T-helper 1 cell treated with Interleukin-12 subunit alpha and Interleukin-12 subunit beta and Interleukin-4 antibody, amounts not matched to agents 30 μg/mL and 1 μg/mL, for 36 hours (primary cell): ENCODE measurements around the gene CORO2B.

ENCODE experiments used
- H3K27ac Mint-ChIP-seq: one replicate; pipeline ENCODE4 v1.8.0; 2021; ENCODE audit warnings: mild to moderate bottlenecking, mixed read lengths
- H3K27me3 Mint-ChIP-seq: one replicate; pipeline ENCODE4 v1.8.0; 2021; ENCODE audit warnings: low read depth, mixed read lengths
- H3K36me3 Mint-ChIP-seq: one replicate; pipeline ENCODE4 v1.8.0; 2021; ENCODE audit warnings: low read depth, mixed read lengths
- H3K4me1 Mint-ChIP-seq: one replicate; pipeline ENCODE4 v1.8.0; 2021; ENCODE audit warnings: low read depth, mixed read lengths
- H3K4me3 Mint-ChIP-seq: one replicate; pipeline ENCODE4 v1.8.0; 2021; ENCODE audit warnings: mild to moderate bottlenecking, moderate library complexity, mixed read lengths
- H3K9me3 Mint-ChIP-seq: one replicate; pipeline ENCODE4 v1.8.0; 2021; ENCODE audit warnings: mixed read lengths

The CORO2B gene

GRCh38 chr15:68574629-68575028 is 4.2 kb upstream of the CORO2B start:
- Mint-ChIP-seq H3K27me3 (peaks cover 68% of the 10 kb centered on the region), H3K4me3 (no peak overlapping the region), H3K36me3 (peaks cover under 1% of the 10 kb centered on the region), H3K9me3 (no peaks in the 10 kb centered on the region), H3K27ac (no peak overlapping the region), H3K4me1 (peaks cover 9% of the 10 kb centered on the region)

DNA sequence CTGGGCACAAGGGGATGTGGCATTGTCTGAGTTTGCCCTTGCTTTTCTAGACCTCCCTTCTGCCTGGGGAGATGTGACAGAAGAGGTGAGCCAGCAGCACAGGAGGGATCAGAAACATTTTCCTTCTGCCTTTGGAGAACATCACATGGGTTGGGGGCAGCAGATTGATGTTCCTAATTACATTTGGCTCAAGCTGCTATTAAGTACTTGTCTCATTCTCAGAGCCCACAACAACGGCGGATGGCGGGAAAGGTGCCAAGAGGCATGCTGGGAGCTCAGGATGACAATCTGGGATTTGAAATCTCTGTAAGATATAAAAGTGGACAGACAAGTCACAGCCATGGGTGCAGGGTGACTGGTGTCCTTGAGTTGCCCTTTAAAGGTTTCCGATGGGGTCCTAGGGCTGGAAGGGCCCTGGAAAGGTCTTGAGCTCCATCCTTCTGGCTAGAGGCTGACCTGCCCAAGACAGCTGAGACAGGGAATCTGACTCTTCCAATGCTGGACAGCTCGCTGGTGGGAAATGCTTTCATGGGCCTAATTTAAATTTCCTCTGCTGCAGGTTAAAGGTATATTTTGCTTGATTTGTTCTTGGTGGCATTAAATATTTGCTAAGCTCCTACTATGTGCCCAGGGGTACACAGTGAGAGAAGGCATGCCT is 2.4 kb upstream of the CORO2B start:
- Mint-ChIP-seq H3K27ac (no peak overlapping the region), H3K4me3 (no peak overlapping the region), H3K4me1 (peaks cover 9% of the 10 kb centered on the region), H3K27me3 (peaks cover 69% of the 10 kb centered on the region), H3K36me3 (peaks cover 1% of the 10 kb centered on the region), H3K9me3 (no peaks in the 10 kb centered on the region)

DNA sequence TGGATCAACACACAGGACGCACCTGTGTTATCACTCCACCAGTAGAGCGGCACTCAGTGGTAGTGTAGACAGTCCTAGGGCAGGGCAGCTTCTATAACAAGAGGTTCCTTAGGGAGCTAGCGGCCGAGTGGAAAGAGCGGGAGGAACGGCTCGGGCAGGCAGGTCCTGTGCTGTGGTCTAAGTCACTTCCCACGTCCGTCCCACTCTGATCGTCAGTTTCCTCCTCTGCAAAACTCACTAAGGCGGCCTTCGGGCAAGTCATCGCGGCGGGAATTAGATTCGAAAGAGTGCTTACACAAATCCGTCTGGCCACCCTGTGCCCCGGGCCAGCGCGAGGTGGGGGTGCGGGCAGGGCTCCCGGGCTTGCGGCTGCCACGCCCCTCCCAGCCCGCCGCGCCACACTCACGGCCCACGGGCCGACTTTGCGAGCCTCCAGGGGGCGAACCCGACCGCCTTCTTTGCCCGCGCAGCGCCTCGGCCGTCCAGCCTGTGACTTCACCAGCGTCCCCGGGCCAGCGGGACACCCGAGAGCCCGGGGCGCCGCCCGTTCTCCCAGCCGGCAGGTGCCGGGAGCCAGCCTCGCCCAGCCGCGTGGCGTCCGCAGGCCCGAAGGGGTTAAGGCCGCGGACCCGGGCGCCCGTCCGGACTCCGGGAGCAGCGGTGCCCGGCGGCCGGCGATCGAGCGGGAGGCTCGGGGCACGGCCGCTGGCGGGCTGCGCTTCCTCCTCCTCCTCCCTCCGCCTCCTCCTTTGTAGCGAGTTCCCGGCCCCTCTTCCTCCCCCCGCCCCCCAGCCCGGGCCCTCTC is 416 bp upstream of the CORO2B start:
- H3K4me1 Mint-ChIP-seq = peaks cover 9% of the 10 kb centered on the region
- peak overlapping the region; percentile 67 for H3K4me3 Mint-ChIP-seq
- H3K36me3 Mint-ChIP-seq = peaks cover 1% of the 10 kb centered on the region
- no peaks in the 10 kb centered on the region for H3K9me3 Mint-ChIP-seq
- no peak overlapping the region for H3K27ac Mint-ChIP-seq
- H3K27me3 Mint-ChIP-seq = peaks cover 61% of the 10 kb centered on the region

GRCh38 chr15:68580026-68580882 is 1.5 kb downstream of the CORO2B start:
- peaks cover 1% of the 10 kb centered on the region for H3K36me3 Mint-ChIP-seq
- no peaks in the 10 kb centered on the region for H3K9me3 Mint-ChIP-seq
- peaks cover 53% of the 10 kb centered on the region for H3K27me3 Mint-ChIP-seq
- peaks cover 9% of the 10 kb centered on the region for H3K4me1 Mint-ChIP-seq
- no peak overlapping the region for H3K27ac Mint-ChIP-seq
- no peak overlapping the region for H3K4me3 Mint-ChIP-seq

DNA sequence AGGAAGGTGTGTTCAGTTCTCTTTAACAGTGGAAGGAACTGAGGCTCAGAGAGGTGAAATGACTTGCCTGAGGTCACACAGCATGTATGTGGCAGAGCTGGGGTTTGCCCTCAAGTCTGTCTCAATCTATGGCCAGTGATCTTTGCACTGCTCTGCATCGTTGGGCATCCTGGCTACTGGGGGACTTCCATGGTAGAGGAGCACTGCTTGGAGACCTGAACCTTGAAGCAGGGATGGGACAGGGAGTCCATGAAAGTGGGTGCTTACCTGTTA is 2.0 kb downstream of the CORO2B start:
- Mint-ChIP-seq H3K4me3 (no peak overlapping the region), H3K27ac (no peak overlapping the region), H3K9me3 (no peaks in the 10 kb centered on the region), H3K4me1 (peaks cover 9% of the 10 kb centered on the region), H3K27me3 (peaks cover 50% of the 10 kb centered on the region), H3K36me3 (peaks cover 1% of the 10 kb centered on the region)

DNA sequence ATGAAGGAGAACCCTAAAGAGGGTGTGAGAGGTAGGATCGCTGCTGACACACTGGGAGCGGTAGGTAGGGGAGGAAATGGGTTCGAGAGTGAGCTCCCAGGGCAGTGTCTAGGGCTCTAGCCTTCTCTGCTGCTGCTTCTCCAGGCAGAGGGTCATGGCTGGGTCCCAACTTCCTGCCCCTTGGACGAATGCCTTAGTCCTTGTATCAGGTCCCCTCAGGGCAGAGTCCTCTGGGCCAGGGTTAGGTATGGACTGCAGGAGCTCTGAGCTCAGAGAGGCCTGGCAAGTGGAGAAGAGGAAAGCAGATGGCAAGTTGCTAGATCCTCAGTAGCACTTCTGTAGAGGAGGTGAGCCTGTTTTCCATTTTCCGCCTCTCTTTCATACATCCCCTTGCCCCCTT is 2.9 kb downstream of the CORO2B start:
- Mint-ChIP-seq H3K27me3 (peaks cover 43% of the 10 kb centered on the region), H3K9me3 (no peaks in the 10 kb centered on the region), H3K27ac (no peak overlapping the region), H3K36me3 (peaks cover 1% of the 10 kb centered on the region), H3K4me3 (no peak overlapping the region), H3K4me1 (peaks cover 8% of the 10 kb centered on the region)

DNA sequence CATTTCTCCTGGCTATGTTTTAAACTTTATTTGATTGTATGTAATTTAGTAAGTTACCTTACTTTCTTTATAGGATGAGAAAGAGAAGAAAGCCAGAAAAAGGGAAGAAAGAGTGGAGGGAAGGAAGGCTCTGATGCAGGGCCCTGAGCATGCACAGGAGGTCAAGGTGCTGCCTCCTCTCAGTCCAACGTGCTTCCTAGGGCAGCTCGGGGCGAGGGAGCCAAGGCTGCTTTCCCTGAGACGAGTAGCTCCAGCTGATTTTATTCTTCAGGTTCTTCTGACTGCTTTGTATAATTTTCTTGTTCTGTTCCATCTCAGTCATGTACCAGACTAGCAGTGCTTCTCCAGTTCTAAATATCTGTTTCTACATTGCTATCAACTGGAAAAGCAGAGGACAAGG is 3.4 kb downstream of the CORO2B start:
- Mint-ChIP-seq H3K4me3 (no peak overlapping the region), H3K27me3 (peaks cover 37% of the 10 kb centered on the region), H3K9me3 (no peaks in the 10 kb centered on the region), H3K4me1 (peaks cover 7% of the 10 kb centered on the region), H3K36me3 (peaks cover 1% of the 10 kb centered on the region), H3K27ac (no peak overlapping the region)

GRCh38 chr15:68582864-68583263 is 4.1 kb downstream of the CORO2B start:
- peaks cover 1% of the 10 kb centered on the region for H3K36me3 Mint-ChIP-seq
- H3K4me1 Mint-ChIP-seq = peaks cover 5% of the 10 kb centered on the region
- no peaks in the 10 kb centered on the region for H3K9me3 Mint-ChIP-seq
- H3K27ac Mint-ChIP-seq = no peak overlapping the region
- peaks cover 31% of the 10 kb centered on the region for H3K27me3 Mint-ChIP-seq
- no peak overlapping the region for H3K4me3 Mint-ChIP-seq

DNA sequence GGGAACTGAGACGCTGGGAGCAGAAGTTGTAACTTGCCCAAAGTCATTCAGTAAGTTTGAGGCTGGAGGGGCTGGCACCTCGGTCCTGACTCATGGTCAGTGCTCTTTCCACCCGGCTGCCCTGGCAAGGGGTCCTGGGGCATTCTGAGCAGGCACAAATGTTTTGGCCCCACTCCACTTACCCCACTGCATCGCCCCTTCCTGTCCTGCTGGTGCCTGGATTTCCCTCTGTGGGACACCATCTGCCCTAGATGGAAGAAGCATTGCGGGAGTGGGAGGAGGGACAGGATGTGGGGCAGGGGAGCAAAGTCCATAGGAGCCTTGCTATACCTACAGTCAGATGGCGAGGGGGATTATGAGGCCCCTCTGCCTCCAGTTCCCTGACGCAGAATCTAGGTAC is 4.5 kb downstream of the CORO2B start:
- Mint-ChIP-seq H3K36me3 (peaks cover 1% of the 10 kb centered on the region), H3K4me3 (no peak overlapping the region), H3K27me3 (peaks cover 27% of the 10 kb centered on the region), H3K4me1 (peaks cover 6% of the 10 kb centered on the region), H3K27ac (no peak overlapping the region), H3K9me3 (no peaks in the 10 kb centered on the region)

GRCh38 chr15:68583936-68584755 is 5.4 kb downstream of the CORO2B start:
- peaks cover 1% of the 10 kb centered on the region for H3K36me3 Mint-ChIP-seq
- H3K27me3 Mint-ChIP-seq = peaks cover 27% of the 10 kb centered on the region

DNA sequence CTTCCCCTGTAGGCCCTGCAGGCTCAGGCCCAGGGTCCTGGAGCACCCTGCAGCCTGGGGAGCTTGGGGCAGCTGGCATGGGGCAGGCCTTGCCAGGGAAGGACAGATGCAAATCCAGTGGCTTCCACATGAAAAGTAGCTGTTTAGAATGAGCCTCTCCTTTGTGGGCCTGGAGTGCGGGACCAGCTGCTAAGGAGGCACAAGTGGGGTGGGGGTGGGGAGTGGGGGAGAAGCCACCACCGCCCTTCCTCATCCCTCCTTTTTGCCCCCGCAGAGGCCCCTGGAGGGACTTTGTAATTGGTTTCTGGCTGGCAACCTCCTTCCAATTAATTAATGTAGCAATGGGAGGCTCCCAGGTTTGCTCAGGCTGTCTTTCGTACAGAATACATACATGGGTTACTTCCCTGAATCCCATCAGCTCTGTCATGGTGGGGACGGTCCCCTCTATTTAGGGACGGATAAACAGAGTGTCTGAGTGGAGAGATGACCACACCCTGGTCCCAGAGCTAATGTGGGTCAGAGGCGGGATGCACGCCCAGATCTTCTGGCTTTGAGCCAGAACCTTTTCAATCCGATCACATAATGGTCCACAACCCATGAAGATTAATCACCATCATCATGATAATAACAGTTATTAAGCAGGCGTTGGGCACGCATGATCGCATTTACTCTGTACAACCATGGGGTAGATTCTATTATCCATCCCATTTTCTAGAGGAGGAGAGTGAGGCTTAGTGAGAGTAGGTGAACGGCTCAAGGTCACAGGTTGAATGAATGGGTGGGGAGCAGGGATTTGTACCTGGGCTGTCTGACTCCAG is 6.2 kb downstream of the CORO2B start:
- peaks cover 22% of the 10 kb centered on the region for H3K27me3 Mint-ChIP-seq
- H3K36me3 Mint-ChIP-seq = no peaks in the 10 kb centered on the region
- no peak overlapping the region for H3K27ac Mint-ChIP-seq
- no peak overlapping the region for H3K4me3 Mint-ChIP-seq
- H3K9me3 Mint-ChIP-seq = no peaks in the 10 kb centered on the region
- H3K4me1 Mint-ChIP-seq = peaks cover 6% of the 10 kb centered on the region

More at GRCh38 chr15:68583936-68584755, 5.4 kb downstream of the CORO2B start:
- H3K27ac Mint-ChIP-seq = no peak overlapping the region
- H3K4me3 Mint-ChIP-seq = no peak overlapping the region
- no peaks in the 10 kb centered on the region for H3K9me3 Mint-ChIP-seq
- peaks cover 6% of the 10 kb centered on the region for H3K4me1 Mint-ChIP-seq

GRCh38 chr15:68585574-68586273 is 6.9 kb downstream of the CORO2B start:
- H3K36me3 Mint-ChIP-seq = no peaks in the 10 kb centered on the region
- H3K27ac Mint-ChIP-seq = no peak overlapping the region
- peaks cover 14% of the 10 kb centered on the region for H3K27me3 Mint-ChIP-seq
- H3K4me3 Mint-ChIP-seq = no peak overlapping the region
- peaks cover 6% of the 10 kb centered on the region for H3K4me1 Mint-ChIP-seq
- H3K9me3 Mint-ChIP-seq = no peaks in the 10 kb centered on the region

- Mint-ChIP-seq H3K9me3 (no peaks in the 10 kb centered on the region), H3K27ac (no peak overlapping the region), H3K4me1 (peaks cover 6% of the 10 kb centered on the region), H3K27me3 (peaks cover 9% of the 10 kb centered on the region), H3K4me3 (no peak overlapping the region), H3K36me3 (no peaks in the 10 kb centered on the region)
These were observed 7.6 kb downstream of the CORO2B start for GRCh38 chr15:68586274-68586961.
